AG20443 (cell line): ENCODE data around the gene AGPAT2.
"Not testable (repeated sequence)": the region's sequence is repeated elsewhere in the genome, so short reads cannot be mapped to it uniquely, and the experiment has no call there.

Experiments used
- DNase-seq: peaks from one replicate; pipeline ENCODE4 v3.0.0; 2012; ENCODE audit warnings: low spot score, mixed read lengths

Gene AGPAT2

DNA sequence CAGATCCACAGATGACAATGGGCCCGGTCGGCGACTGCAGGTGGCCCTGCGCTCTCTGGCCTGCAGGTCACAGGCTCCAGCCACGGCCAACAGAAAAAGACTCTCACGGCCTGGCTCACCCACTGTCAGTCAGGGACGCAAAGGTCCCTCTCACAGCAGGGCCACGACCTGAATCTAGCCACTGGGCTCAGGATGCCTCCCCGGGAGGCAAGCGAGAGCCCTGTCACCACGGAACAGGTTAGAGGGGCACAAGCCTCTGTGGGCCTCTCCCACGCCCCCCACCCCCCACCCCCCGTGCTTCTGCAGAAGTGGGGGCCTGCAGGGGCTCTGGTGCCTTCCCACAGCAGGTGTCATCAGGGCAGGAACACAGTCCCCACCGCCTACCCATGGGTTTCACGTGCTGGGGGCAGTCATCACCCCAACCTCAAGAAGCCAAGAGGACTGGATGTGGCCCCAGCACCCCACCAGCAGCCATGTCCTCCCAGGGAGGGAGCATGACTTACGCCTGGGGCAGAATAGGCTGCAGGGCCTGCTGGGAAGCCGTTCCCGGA is 41.8 kb downstream of the AGPAT2 start:
- no peak for DNase-seq

DNA sequence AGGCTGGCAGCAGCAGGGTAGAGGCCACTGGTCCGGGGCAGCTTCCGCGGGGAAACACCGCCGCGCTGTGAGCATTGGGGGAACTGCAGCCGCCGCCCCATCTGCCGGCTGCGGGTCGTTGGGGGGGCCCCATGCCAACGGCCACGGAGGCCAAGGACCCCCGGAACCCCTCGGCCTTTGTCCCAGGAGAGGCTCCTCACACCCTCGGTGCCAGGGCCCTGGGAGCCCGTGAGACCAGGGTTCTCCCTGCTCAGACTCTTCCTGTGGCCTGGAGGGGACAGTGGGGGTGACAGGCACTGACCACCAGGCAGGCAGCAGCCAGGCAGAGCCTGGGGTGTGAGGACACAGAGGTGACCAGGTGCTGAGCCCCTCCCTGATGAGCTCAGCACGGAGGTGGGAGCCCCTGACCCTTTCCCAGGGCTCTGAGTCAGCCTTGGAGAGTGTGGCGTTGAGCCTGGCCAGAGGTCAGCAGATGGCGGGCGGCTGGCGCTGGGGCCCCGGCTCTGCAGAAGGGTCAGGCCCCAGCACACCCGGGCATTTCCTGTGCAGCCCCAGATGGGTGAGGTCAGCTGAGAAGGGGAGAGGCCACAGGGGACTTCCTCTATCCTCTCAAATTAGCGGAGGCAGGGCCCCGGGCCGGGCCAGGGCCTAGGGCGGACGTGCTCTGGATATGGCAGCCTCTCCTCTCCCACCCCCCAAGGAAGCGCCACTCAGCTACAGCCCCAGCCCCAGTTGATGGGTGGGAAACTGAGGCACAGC is 42.5 kb downstream of the AGPAT2 start:
- DNase-seq = peak; percentile 97

DNA sequence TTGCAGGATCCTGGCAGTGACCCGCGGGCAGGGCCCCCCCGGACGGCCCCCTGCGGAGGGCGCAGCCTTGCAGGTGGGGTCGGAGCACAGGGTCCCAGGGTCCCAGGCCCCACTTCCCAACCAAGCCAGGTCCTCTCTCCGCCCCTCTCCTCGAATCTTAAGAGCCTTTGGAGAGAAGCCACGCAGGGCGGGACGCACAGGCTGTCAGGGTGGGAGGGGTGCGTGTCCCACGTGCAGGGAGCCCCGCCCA is 43.0 kb downstream of the AGPAT2 start:
- no peak for DNase-seq

DNA sequence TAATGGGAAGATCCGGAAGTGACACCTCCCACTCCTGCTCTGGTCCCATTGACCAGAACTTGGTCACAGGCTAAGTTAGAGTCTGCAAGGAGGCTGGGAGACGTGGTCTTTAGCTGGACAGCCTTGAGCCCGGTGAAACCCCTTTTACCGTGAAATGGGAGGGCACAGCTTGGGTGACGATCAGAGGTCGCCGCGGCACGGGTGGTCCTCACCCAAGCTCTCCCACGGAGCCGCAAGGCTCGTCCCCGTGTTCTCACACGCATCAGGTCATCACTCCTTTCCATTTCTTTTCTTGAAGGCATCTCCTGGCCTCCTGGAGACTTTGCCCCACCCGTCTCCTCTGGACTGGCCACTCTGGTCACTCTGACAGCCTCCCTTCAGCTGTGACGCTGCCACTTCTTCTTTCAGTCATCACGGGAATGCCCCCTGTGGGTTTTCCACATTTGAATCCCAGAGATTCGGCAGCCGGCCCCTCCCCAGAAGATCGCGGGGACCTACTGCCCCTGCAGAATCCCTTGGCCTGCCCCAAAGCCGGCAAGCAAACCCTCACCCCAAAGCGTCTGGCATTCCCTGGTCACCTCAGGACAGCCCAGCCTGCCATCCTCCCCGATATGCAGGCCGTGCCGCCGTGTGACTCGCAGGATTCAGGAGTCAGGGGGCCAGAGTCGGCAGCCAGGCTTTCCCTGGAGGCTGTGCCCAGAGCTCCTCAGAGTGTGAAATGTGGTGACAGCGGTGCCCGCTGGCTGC is 43.5 kb downstream of the AGPAT2 start:
- no peak for DNase-seq

DNA sequence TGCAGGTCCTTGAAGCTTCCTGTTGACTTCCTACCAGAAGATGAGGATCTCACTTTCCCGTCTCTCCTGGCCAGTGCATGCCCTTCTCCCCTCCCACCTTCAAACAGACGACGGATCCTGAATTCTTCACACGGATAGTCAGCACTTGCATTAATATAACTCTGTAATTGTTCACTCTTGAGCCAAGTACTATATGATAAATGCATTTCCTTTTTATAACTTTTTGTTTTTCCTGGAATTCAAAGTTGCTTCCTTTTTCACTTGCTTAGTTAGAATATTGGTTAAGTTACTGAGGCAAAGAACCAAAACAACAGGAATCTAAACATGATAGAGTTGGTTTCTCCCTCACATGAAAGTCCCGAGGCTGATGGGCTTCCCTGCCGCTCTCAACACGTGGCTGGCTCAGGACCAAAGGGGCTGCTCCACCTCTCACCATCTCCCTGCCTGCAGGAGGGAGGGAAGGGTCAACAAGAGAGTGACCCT is 44.8 kb downstream of the AGPAT2 start:
- DNase-seq = no peak

DNA sequence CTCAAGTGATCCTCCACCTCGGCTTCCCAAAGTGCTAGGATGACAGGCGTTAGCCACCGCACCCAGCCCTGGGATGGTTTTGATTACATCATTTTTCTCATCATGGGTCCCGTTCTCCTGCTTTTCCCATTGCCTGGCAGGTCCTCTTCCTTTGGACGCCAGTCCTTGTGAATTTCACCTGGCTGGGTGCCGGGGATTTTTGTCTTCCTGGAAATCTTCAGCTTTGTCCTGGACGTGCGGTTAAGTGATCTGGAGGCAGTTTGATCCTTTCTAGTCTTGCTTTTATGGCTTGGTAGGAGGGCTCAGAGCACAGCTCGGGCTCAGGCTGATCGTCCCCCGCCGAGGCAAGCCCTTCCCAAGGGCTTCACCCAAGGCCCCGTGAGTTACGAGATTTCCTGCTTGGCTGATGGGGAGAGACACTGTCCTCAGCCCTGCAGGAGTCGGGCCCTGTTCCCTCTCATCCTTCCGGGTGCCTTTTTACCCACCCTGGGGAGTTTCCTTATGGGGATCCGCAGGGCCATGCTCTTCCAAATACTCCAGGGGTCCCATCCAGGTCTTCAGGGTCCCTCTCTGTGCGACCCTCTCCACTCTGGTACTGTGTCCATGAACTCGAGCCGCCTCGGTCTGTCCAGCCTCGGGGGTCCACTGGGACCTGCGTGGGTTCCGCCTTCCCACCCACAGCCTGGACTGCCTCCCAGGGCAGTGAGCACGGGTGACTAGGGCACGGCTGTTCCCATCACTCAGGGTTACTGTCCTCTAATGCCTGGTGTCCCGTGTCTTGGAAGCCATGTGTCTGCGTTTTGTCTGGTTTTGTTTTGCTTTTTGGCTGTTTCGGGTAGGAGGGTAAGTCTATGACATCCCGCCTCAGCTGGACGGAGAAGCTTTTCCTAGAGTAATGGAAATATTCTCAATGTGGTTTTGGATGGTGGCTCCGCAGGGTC is 46.8 kb downstream of the AGPAT2 start:
- DNase-seq = no peak

DNA sequence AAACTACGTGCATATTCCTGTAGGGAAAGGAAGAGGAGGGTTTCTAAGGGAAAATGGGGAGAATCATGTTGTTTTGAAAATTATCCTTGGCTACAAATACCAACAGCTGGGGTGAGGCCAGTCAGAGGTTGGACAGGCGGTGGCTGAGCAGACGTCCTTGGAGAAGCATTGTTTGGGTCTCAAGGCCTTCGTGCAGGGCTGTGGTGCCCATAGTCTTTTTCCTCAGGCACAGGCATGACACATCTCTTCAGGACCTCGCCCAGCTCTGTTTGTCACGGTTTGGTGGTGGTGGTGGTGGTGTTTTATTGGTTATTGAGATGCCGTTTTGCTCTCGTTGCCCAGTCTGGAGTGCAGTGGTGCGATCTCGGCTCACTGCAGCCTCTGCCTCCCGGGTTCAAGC is 52.4 kb downstream of the AGPAT2 start:
- DNase-seq = peak; percentile 57

DNA sequence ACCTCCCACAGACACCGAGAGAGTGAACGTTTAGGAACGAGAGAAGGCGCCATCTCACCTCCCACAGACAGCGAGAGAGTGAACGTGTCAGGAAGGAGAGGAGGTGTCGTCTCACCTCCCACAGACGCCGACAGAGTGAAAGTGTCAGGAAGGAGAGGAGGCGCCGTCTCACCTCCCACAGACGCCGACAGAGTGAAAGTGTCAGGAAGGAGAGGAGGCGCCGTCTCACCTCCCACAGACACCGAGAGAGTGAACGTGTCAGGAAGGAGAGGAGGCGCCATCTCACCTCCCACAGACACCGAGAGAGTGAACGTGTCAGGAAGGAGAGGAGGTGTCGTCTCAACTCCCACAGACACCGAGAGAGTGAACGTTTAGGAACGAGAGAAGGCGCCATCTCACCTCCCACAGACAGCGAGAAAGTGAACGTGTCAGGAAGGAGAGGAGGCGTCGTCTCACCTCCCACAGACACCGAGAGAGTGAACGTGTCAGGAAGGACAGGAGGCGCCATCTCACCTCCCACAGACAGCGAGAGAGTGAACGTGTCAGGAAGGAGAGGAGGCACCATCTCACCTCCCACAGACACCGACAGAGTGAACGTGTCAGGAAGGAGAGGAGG is 54.7 kb downstream of the AGPAT2 start:
- not testable (repeated sequence) for DNase-seq

DNA sequence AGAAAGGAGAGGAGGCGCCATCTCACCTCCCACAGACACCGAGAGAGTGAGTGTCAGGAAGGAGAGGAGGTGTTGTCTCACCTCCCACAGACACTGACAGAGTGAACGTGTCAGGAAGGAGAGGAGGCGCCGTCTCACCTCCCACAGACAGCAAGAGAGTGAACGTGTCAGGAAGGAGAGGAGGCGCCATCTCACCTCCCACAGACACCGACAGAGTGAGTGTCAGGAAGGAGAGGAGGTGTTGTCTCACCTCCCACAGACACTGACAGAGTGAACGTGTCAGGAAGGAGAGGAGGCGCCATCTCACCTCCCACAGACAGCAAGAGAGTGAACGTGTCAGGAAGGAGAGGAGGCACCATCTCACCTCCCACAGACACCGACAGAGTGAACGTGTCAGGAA is 55.2 kb downstream of the AGPAT2 start:
- not testable (repeated sequence) for DNase-seq

DNA sequence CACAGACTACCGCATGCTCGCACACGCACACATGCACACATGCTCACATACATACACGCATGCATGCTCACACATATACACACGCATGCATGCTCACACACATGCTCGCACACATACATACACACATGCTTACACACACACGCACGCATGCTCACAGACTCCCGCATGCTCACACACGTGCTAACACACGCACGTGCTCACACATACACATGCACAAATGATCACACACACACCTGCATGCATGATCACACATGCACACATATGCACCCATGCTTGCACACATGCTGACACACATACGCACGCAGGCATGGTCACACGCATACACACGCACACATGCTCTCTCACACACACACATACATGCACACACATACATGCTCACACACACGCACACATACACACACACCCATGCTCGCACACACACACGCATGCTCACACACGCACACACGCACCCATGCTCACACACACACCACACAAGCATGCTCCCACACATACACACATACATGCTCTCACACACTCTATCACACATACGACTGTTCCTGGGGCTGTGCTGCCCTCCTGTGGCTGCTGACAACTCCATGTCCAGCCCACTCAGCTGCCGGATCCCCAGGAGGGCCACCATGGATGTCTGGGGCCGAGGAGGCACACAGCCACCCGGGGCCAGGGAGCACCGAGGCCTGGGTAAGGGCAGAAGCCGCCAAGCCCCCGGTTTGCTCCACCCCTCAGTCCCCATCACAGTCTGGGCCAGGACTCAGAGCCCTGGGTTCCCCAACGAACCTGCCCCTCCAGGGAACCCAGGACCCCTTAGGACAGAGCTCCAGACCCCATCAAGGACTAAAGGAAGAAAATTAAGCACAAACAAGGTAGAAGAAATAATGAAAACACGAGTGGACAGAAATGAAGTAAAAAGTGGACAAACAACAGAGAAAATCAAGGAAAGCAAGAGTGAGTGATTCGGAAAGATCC is 55.9 kb downstream of the AGPAT2 start:
- DNase-seq = peak; percentile 81

DNA sequence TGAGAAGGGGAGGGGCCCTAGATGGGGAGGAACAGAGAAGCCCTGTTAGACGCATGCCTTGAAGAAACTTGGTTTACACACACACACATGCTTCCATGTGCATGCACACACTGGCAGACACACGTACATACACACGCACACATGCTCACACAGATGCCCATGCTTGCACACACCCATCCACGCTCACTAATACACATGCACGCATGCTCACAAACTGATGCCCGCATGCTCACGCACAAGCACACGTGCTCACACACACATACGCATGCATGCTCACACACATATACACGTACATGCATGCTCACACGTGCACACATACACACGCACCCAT is 56.6 kb downstream of the AGPAT2 start:
- DNase-seq = no peak

DNA sequence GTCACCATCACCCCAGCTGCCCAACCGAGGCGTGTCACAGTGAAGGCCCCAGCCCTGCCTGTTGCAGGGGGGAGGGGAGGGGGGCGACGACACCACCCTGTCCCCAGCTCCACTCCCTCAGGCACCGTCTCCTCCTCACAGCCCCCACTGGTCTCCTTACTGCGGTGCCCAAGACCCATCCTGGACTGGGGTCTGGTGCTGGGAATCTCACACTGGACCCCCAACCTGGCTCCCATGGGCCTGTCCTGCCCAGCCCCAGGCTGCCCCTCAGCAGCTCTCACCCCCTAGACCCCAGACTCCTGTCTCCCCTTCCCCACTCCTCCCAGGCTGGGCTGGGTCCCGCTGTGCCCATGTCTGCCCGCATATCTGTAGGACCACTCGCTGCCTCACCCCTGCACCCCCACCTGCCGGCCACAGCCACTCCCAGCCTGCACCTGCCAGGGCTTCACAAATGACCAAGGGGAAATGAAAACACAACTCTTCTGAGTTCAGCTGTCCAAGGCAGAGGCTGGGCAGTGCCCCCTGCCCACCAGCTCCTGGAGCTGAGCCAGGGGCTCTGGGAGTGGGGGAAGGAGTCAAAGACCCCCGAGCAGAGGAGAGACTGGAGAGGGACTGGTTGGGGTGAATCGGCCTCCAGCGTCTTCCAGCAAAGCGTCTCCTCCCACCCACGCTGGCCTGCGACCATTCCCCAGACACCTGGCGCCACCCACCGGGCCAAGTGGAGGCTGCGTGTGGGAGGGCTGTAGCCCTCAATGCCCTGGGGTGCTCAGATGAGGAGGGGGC is 57.2 kb downstream of the AGPAT2 start:
- DNase-seq = peak; percentile 63

DNA sequence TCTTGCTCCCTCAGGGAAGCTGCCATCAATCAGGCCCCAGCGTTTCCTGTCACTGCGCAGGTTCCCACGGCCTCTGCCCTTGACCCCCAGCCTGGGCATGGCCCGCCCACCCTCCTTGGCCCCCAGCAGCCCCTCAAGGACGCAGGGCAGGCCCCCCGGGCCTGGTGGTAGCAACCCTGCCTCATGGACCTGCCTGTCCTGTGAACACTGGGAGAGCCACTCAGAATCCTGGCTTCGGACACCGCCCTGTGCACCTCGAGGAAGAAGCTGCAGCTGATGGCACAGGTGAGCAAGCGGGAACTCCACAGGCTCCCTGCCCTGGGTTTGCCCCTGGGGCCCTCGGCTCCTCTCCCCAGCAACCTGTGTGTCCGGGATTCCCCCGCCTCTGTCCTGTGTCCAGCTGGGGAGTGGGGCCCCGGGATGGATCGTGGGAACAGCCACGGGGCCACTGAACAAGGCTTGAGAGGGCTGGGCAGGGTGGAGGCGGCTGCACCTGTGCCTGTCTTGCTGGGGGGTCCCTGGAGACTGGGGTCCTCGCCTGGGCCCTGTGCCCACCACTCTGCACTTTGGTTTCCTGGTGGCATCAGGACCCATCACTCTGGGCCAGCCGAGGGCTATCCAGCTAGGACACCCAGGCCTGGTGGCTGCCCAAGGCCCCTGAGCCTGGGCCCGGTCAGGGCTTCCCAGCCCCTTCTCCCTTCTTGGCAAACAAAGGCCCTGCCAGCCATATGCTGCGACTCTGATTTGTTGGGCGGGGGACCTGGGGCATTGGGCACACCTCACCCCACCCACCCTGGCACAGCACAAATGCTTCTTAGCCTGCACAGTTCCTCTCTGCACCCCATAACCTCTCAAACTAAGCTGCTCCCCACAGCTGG is 58.0 kb downstream of the AGPAT2 start:
- no peak for DNase-seq

DNA sequence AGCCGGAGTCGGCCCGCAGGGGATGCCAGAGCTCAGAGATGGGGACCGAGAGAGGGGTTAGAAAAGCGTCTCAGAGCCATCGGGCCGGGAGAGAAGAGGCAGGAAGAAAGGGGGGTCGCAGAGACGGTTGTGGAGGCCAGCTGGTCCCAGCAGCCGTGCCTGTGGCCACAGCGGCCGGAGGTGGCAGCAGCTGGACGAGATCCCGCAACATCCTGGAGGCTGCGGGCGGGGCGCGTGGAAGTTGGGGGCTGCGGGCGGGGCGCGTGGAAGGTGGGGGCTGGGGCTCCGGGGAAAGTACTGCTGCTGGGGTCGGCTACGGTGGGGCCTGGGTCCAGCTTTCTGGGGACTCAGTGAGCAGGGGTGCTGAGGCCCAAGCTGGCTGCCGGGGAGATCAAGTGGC is 59.0 kb downstream of the AGPAT2 start:
- no peak for DNase-seq

DNA sequence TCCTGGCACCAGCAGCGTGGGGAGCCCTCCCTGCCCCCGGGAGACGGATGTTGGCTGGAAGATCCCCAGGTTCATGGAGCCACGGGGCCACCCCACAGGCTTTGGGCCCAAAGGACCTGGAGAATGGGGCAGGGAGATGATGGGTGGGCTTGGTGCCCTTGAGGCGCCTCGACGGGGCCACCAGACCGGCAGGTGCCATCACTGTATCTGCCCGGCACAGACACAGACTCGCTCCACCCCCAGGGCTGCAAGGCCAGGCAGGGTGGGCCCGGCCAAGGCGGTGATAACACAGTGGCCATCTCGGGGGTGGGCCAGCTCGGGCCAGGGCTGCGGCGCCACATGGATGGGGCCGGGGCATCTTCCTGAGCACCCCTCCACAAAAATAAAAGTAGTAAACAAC is 59.6 kb downstream of the AGPAT2 start:
- no peak for DNase-seq

DNA sequence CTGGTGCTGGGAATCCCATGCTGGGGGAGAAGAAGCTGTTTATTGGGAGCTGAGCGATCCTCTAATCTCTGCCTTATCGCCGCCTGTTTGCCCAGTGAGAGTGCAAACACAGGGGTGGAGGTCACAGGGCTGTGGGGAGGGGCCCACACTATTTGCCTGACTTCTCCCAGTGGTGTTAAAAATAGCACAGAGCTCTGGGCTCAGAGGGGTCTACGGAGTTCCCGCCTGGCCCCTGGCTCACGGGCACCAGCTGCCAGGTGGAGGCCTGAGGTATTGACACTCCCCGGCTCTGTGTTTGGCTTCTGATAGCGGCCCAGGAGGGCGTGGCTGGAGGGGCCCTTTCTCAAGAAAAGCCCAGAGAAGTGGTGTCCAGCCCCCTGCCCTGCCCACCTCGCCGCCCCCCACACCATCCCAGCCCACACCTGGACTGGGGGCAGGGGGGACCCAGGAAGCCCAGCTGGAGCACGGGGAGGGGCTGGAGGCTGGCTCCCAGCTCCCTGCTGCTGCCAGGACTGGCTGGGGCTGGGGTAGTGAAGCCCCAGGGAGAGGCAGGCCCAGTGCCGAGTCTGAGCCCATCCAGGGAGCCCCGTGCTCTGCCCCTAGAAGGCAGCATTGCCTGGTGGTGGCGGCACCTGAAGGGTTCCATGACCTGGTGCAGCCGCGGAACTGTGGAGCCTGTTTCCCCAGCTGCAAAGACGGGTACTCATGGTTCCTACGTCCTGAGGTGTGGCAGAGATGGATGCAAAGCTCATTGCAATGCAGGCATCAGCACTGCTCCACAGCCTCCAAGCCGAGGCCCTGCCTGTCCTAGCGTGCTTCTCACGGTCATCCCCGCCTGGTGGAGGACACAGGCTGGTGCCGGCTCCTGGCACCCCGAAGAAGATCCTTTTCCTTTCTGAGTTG is 60.3 kb downstream of the AGPAT2 start:
- DNase-seq = no peak

DNA sequence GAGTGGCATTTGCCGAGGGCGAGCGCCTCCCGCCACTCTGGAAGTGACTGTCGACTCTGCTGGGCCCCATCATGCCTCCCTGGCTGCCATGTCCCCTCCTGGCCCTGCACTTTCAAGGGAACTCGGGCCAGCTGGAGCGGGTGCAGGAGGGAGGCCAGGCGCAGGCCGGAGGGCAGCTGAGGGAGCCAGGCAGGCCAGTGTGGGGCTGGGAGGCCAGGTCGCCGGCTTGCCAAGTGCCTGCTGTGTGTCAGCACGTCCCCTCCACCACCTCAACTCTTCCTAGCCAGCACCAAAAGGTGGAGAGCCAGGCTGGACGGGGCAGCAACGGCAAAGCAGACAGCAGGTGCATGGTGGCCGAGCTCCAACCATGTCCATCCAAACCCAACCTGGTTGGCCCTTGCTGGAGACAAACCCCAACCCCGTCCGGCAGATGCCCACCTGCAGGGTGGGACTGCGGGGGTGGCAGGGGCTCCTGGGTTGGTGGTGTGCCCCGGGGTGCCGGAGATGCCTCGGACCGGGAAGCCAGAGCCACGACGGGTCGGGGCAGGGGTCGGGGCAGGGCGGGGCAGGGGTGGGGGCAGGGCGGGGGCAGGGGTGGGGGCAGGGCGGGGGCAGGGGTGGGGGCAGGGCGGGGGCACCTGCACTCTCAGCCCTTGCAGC is 61.1 kb downstream of the AGPAT2 start:
- no peak for DNase-seq
